ENCODE data around the gene POLR3H.
A peak's percentile ranks its signal among the peaks of the same experiment; 100 is the strongest.

POLR3H gene

GRCh38 chr22:41511521-41511968 lies 32.7 kb downstream of the POLR3H start:
- TF ChIP-seq CTCF (IDR thresholded peaks at IDR 0.05; ENCODE audit: extremely low read depth, missing control alignments) = no peak
- DNase-seq (ENCODE audit: low spot score) = no peak

- no peak for DNase-seq (ENCODE audit: low spot score)
- TF ChIP-seq CTCF (IDR thresholded peaks at IDR 0.05; ENCODE audit: extremely low read depth, missing control alignments) = no peak
These were observed 35.5 kb downstream of the POLR3H start for GRCh38 chr22:41508770-41509170.

- no peak for DNase-seq (ENCODE audit: low spot score)
- no peak for TF ChIP-seq CTCF (IDR thresholded peaks at IDR 0.05; ENCODE audit: extremely low read depth, missing control alignments)
These were observed 36.8 kb downstream of the POLR3H start for GRCh38 chr22:41507330-41508063.

- DNase-seq (ENCODE audit: low spot score) = no peak
These were observed 38.6 kb downstream of the POLR3H start for GRCh38 chr22:41505511-41506220.

GRCh38 chr22:41504816-41505215 lies 39.5 kb downstream of the POLR3H start:
- TF ChIP-seq CTCF (IDR thresholded peaks at IDR 0.05; ENCODE audit: extremely low read depth, missing control alignments) = no peak
- DNase-seq (ENCODE audit: low spot score) = no peak

More at GRCh38 chr22:41505511-41506220, 38.6 kb downstream of the POLR3H start:
- TF ChIP-seq CTCF (IDR thresholded peaks at IDR 0.05; ENCODE audit: extremely low read depth, missing control alignments) = no peak

- no peak for TF ChIP-seq CTCF (IDR thresholded peaks at IDR 0.05; ENCODE audit: extremely low read depth, missing control alignments)
- no peak for DNase-seq (ENCODE audit: low spot score)
These were observed 39.9 kb downstream of the POLR3H start for GRCh38 chr22:41504397-41504796.

- peak; percentile 57 for DNase-seq (ENCODE audit: low spot score)
- peak; percentile 48 for TF ChIP-seq CTCF (IDR thresholded peaks at IDR 0.05; ENCODE audit: extremely low read depth, missing control alignments)
These were observed 43.1 kb downstream of the POLR3H start for GRCh38 chr22:41501209-41501608.

All from GM20000 (cell line).